ENCODE data around the gene COL4A4. TPM values are rescaled to one million over a fixed set of nuclear protein-coding genes. Genes with fewer than 3 reads are reported as not detected.
"Not testable (repeated sequence)": the region's sequence is repeated elsewhere in the genome, so short reads cannot be mapped to it uniquely, and the experiment has no call there.

The COL4A4 gene
- under 0.01 and 0.12 TPM in 2 replicates for total RNA-seq

DNA sequence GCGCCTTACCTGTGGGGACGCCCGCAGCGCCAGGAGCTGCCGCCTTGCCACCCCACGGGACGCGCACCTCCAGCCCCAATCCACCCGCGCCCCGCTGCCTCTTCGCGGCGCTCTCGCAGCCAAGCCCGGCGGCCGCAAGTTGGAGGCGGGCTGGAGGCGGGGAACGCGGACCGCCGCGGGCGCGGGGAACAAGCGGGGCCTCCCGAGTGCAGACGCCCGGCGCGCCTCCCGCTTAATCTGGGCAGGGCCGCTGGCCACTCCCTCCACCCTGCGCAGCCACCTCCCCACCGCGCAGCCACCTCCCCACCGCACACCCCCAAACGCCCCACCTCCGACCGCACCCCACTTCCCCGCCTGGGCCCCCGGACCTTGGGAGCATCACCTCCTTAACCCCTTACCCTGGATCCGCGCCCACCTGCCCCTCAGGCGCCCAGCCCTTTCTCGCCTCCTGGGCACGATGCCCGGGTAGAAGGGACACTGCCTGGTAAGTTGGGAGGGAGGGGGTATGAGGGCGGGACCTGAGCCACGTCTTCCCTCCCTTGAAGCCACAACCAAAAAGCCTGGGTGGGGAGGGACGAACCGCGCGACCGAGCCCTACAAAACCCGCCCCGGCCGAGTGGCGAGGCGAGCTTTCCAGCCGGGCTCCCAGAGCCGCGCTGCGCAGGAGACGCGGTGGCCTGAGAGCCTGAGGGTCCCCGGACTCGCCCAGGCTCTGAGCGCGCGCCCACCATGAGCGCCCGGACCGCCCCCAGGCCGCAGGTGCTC is at the start of gene COL4A4, which contains the start of gene COL4A3:
Gene COL4A4 (minus strand): TSS at position 208 of the 765 bp plus-strand sequence. CDS start 16,722 bp downstream, outside the sequence.
Gene COL4A3 (plus strand): TSS at position 627 of the 765 bp plus-strand sequence. CDS start 103 bp downstream, at position 730.
- DNase-seq (ENCODE audit: extremely low read depth, low read depth, low spot score) = no peak

DNA sequence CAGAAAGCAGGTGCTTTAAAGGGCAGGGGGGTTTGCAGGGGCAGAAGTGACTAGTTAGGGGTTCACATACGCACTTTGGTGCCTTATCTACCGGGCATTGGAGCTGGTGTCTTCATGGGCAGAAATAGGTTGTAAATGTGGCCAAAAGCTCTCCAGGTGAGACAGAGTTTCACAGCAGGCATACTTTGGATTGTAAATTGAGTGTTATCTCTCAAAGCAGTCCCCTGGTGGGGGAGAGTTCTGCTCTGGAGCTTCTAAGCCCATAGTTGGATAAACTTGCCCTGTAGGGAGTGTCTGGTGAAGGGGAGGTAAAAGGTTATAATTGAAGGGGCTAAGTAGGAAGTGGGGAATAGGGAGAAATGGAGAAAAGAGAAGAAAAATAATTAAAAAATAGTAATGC is 43.6 kb upstream of the COL4A4 start:
- no peak for DNase-seq (ENCODE audit: extremely low read depth, low read depth, low spot score)

DNA sequence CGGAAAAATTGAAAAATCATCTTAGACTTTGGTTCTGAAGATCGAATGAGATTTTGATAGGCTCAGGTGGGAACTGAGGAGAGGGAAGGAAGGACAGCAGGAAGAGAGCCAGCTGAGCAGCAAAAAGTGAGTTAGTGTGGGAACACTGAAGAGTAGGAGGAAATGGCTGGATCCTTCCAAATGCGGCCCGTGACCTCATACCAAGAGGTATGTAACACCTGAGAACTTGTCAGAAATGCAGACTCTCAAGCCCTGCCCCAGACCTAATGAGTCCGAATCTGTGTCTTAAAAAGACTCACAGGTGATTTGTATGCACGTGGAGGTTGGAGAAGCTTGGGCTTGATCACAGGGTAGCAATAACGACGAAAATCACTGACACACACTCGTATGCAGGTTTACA is 42.4 kb upstream of the COL4A4 start:
- DNase-seq (ENCODE audit: extremely low read depth, low read depth, low spot score) = no peak

DNA sequence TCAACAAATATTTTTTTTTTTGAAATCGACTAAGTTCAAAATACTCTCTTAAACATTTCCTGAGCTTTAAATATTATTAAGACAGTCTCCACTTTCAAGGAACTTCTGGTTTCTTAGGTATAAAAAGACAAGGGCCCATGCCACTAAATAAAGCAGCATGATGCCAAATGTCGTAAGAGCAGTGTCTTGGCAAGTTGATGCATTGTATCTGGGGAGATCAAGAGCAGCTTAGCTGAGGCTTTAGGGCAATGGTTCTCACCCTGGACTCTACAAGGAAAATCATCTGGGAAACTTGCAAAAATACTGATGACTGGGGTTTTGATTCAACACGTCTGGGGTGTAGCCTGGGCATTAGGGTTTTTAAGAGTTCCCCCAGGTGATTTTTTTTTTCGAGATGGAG is 41.7 kb upstream of the COL4A4 start:
- no peak for DNase-seq (ENCODE audit: extremely low read depth, low read depth, low spot score)

DNA sequence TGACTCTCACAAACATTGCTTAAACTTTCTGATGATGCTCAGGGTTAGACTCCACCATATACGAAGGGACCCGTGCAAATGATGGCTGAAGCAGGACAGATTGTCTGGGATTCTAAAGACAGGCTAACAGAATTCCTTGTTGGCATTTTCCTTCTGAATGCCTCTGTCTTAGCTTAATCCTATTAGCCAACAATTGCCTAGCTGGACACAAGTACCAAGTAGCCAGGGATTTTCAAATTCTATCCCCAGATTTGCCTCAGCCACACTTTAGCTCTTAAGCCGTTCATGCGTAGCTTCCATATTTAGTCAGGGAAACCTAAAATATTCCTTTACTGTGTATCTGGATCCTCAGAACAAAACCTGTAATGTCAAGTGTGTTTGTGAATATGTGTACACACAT is 40.4 kb upstream of the COL4A4 start:
- DNase-seq (ENCODE audit: extremely low read depth, low read depth, low spot score) = no peak

DNA sequence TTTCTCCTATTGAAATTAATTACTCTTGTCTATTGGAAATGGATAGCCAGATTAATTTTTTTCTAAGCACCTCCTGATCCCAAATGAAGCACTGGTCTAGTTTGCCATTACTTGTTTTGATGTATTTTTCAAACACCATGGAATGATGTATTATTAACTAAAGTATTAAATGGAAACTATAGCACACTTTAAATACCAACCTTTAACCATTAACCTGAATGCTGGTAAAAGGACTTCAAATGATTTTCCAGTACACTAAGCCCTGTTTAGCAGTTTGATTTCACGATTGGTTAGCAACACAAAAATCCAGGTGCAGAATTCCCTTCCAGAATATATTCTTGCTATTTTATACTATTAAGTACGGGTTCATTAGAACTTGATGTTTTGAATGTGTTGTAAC is 37.8 kb upstream of the COL4A4 start:
- no peak for DNase-seq (ENCODE audit: extremely low read depth, low read depth, low spot score)

DNA sequence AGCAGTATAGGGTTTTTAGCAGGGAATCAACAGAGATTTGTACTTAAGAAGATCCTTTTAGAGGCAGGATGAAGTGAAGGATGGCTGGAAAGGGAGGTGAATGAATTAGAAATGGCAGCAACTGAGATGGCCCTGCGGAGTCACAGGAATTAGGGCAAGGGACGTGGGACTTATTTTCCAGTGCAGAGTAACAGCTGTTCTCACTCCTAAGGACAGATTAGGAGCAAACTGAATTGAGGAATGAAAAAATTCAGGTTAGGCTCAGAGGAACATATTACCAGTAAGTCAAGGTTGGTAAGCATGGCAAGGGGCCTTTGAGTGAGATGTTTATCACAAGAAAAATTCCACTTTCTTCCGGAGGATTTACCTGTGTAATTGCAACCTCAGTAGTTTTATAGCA is 34.9 kb upstream of the COL4A4 start:
- DNase-seq (ENCODE audit: extremely low read depth, low read depth, low spot score) = no peak

DNA sequence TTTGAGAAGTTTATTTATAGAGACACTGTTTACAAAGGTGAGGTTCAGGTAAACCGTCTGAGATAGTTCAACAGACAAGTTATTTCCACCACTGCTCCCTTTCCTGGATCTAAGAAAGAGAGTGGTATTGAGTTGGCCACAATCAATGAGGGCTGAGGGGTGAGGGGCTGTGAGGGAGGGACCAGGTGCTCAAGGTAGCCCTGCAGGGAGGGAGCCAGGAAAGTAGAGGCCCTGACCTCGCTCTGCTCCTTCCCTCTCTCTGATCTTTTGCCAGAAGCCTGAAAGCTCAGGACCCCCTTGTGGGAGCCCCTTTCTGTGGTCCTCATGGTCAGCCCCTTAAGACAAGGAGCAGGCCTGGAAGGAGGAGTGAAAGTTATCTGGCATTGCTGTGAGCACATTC is 30.2 kb upstream of the COL4A4 start:
- no peak for DNase-seq (ENCODE audit: extremely low read depth, low read depth, low spot score)

DNA sequence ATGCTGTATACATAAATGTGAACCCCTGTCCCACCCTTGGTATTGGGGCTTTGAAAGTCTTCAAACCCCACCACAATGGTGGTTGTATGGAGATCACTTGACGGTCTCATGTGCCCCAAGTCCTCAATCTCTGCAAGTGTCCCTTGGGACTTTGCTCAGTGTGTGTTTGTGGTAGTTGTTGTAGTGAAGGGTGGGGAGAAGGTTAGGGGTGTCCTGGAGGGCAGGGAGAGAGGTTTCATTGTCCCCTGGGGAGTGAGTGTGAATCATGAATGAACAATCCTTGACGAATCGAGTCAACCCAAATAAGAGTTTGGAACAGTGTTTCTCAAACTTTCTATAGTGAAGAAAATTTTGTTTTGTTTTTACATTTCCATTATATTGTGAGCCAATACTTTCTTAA is 28.5 kb upstream of the COL4A4 start:
- DNase-seq (ENCODE audit: extremely low read depth, low read depth, low spot score) = no peak

DNA sequence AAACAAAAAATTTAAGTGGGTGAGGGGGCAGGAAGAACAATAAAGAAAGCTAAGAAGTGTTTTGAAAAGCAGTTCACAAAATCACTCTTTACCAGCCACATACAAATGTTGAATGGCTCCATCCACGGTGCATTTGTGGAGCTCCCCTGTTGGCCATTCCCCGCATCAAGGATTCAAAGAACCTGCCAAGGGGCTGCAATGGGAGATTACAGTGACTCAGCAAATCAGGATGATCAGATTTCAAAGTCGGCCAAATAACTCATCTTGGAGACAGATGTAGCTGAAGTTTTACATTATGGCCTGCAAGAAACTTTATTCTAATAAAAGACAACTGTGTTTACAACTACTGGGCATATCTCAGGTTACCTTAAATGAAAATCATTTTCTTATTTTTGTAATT is 27.4 kb upstream of the COL4A4 start:
- DNase-seq (ENCODE audit: extremely low read depth, low read depth, low spot score) = no peak

DNA sequence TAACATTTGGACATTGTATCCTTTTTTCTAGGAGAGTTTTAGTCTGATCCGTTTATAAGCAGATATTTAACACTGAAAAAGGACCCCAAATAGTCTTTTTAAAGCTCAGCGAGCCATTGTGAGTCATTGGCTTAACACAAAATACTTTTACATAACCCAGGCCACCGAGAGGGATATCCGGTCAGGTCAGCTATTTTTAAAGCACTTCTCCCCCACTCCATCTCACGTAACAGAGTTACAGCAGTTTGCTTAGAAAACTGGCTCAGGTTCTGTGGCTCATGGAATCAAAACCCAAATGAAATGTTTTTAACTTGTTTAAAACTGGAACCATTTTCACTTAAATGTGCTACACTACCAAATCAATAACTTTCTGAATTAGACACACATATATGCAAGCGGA is 24.3 kb upstream of the COL4A4 start:
- no peak for DNase-seq (ENCODE audit: extremely low read depth, low read depth, low spot score)

DNA sequence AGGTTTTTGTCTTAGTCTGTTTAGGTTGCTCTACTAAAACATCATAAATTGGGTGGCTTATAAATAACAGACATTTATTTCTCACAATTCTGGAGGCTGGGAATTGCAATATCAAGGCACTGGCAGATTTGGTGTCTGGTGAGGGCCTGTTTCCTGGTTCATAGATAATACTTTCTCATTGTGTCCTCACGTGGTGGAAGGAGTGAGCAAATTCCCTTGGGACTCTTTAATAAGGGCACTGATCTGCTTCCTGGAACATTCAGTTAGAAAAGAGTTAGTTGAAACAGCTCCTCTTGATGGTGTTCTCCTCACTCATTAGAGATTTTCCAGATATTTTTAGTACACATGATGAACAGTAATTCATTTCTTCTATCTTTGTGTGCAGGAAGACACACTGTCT is 22.7 kb upstream of the COL4A4 start:
- DNase-seq (ENCODE audit: extremely low read depth, low read depth, low spot score) = no peak

DNA sequence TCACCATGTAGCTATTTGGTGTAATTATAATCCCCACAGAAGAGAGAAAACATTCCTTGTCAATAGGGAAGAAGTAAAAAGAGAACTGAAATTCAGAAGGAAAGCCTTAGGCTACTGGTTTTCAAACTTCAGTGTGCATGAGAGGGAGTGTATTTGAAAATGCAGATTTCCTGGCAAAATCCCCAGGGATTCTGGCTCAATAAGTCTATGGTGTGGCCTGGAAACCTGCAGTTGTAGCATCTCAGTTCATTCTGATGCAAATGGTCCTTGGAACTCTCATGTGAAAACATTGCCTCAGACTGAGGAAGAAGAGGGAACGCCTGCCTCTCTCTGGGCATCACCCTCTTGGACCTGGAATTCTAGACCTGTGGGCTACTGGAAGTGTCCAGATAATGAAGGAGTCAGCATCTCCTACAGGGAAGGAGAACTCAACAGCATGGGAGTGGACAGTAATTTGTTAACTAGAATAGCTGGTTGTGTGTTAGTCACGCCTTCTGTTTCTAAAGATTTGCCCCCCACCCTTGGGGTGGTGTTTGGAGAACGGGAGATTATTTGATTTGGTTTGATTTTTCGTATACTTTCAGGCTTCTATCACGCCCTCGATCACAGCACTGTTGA is 21.7 kb upstream of the COL4A4 start:
- no peak for DNase-seq (ENCODE audit: extremely low read depth, low read depth, low spot score)

DNA sequence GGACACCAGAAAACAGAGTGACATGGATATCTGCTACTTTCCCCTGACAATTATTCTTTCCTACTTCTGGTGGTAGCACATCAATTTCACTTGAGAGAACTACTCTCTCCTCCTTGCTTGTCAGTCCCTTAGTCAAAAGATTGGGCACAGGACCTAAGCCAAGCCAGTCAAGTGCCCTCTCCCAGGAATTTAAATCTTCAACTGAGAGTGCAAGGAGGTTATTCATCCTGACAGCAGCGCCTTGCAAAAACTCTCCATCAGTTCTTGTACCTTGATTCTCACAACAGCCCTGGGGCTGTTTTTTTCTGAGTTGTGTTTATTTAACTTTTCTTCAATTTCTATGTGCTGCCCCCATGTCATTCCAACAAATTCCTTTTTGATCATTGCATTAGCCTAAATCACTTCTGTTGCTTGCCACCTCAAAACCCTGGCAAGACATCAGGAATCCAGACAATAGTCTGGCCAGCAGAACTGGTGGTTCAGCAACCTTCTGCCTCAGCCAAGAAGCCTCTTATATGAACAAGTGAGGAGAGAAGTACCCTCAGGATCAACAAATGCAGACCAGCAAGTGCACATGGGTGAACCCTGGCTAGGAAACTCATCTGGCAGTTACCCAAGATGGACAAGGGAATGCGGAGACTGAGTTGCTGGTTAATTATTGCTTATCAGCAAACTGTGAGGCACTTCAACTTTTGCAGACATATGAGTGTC is 19.8 kb upstream of the COL4A4 start:
- no peak for DNase-seq (ENCODE audit: extremely low read depth, low read depth, low spot score)

DNA sequence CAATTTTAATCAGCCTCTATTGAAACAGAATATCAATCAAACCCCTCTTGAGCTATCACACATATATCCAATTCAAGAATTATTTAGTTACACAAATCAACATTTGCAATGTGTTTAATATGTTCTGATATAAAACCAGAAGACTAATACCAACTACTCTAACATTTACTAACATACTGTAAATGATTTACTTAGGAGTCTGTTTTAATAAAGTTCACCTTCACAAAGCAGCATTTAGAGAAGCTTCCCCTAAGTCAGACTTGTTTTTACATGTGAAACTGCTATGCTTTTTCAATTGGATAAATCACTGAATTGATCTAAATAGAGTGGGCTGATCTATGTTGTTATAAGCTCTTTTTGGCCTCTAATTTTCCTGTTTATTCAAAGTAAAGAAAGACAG is 18.8 kb upstream of the COL4A4 start:
- DNase-seq (ENCODE audit: extremely low read depth, low read depth, low spot score) = no peak

DNA sequence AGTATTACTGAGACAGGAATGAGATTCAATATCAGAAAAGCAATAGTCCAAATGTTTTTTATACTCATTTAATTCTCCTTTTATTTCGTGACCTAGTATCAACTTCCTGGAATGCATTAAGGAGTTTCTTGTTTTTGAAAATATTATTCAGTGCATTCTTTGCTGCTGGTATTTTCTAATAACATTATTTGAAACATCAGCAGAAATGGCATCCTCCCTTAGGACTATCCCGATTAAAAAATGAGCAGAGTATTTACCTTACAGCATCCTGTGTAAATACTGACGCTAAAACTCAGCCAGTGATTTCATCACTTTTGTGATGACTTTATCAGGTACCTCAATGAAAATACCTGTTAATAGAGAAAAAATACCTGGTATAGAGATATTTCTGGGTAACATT is 16.8 kb upstream of the COL4A4 start:
- no peak for DNase-seq (ENCODE audit: extremely low read depth, low read depth, low spot score)

DNA sequence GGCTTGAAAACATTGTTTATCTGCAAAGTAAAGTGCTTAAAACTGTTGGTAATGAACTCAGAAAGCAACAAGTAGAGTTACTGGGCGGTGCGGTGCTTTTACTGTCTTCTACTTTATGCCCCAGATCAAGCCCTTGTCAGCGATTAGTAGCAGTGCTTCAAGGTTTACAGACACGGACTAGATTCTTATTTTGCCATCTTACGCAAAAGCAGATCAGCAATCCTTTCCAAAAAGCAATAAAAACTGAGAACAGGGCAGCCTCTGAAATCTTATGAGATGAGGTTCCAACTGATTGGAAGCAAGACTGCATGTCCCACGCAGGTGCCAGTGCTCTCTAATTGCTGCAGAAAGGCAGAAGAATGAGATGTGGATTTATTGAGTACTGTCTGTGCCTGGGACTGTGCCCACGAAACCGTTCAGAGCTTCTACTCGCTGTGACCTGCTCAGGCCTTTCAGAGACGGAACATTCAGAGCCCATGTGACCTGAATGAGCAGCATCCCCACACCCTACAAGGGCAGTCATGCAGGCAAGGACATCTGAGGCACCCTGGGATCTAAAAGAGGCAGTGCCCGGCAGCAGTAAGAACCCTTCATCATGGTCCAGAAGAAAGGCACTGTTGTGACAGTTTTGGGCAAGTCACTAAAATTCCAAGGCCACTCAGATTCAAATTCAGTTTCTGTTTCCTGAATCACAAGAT is 16.1 kb upstream of the COL4A4 start:
- DNase-seq (ENCODE audit: extremely low read depth, low read depth, low spot score) = no peak

DNA sequence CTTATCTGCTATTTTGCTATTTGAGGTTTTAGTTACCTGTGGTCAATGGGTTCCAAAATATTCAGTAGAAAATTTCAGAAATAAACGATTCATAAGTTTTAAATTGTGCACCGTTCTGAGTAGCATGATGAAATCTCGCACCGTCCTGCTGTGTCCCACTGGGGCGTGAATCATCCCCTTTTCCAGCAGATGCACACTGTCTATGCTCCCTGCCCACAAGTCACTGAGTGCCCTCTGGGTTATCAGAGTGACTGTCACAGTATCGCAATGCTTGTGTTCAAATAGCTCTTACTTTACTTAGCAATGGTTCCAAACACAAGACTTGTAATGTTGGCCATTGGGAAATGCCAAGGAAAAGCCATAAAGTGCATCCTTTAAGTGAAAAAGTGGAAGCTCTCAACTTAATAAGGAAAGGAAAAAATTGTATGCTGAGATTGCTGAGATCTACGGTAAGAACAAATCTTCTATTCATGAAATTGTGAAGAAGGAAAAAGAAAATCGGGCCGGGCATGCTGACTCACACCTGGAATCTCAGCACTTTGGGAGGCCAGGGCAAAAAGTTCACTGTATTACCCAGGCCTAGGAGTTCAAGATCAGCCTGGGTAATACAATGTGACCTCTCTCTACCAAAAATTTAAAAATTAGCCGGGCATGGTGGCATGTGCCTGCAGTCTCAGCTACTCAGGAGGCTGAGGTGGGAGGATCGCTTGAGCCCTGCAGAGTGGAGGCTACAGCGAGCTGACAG is 13.8 kb upstream of the COL4A4 start:
- no peak for DNase-seq (ENCODE audit: extremely low read depth, low read depth, low spot score)

DNA sequence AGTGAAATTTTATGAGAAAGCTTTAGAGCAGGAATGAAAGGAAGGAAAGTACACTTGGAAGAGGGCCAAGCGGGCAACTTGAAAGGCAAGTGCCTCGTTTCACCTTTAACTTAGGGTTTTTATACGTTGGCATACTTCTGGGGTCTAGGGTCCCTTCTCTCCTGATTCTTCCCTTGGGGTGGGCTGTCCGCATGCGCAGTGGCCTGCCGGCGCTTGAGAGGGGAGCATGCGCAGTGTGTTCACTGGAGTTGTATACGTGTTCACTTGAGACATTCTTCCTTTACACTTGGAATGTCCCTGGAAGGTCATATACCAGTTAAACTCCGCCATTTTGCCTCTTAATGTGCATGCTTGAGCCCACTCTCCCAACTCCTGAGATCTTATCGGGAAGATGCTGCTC is 7.8 kb upstream of the COL4A4 start:
- DNase-seq (ENCODE audit: extremely low read depth, low read depth, low spot score) = not testable (repeated sequence)

DNA sequence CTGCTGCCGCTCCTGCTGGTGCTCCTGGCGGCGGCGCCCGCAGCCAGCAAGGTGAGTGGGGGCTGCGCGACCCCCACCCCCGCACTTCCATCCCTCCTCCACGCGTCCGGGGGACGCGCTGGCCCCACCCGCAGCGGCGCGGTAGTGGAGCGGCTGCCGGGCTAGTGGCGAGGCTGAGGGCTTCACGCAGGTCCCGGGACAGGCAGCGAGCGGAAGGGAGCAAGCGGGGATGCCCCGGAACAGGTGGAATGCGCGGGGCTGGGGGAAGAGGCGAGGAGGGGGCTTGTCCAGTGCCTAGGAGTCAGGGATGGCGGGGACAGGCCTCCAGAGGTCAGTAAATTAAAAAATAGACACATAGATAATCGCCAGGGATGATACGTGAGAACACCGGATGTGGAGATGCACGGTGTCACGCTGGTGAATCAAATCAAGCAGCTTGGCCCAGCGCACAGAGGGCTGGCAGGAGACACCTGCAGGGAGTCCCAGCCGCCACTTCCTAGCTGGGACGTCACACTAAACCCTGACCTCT is 822 bp upstream of the COL4A4 start:
- DNase-seq (ENCODE audit: extremely low read depth, low read depth, low spot score) = no peak
